CD4-positive, alpha-beta memory T cell (primary cell): ENCODE results near the gene ITGAE. TPM values are rescaled to one million over a fixed set of nuclear protein-coding genes. Genes with fewer than 3 reads are reported as not detected.

Experiments
- CTCF ChIA-PET: fragments of 350-600 bp; sonication (Branson Sonifier 250); formaldehyde crosslinking; loops from one replicate; lab custom pipeline; 2021; ENCODE audit warnings: inconsistent platforms; ENCODE audit not compliant: partially characterized antibody; lab: Charles Lee
- POLR2A ChIA-PET: fragments of 350-600 bp; sonication (Branson Sonifier 250); formaldehyde crosslinking; loops from one replicate; lab custom pipeline; 2021; ENCODE audit not compliant: partially characterized antibody; lab: Charles Lee
- DNase-seq, 5 donors: peaks; one replicate each; pipeline versions ENCODE4 v3.0.0 to v3.0.0-alpha.2; 2020 to 2022; ENCODE audit warnings: mixed read lengths in 1 of 5
- H3K27ac ChIP-seq: one replicate; pipeline ENCODE4 v1.7.0; 2013; ENCODE audit warnings: low read depth, low read length
- H3K27me3 ChIP-seq: 2 replicates; pipeline ENCODE4 v1.7.0; 2013; ENCODE audit warnings: mild to moderate bottlenecking, low read length, moderate library complexity; ENCODE audit not compliant: insufficient read depth
- H3K36me3 ChIP-seq: 2 replicates; pipeline ENCODE4 v1.7.0; 2013; ENCODE audit warnings: mild to moderate bottlenecking, low read length, moderate library complexity; ENCODE audit not compliant: insufficient read depth
- H3K4me1 ChIP-seq: 2 replicates; pipeline ENCODE4 v1.7.0; 2013; ENCODE audit warnings: mild to moderate bottlenecking, low read length, moderate library complexity; ENCODE audit not compliant: insufficient read depth
- H3K4me3 ChIP-seq, 2 donors: one replicate each; pipeline ENCODE4 v1.7.0; 2013; ENCODE audit warnings: low read length in 2 of 2, mild to moderate bottlenecking in 1 of 2
- H3K9me3 ChIP-seq, 2 donors: one replicate each; pipeline ENCODE4 v1.7.0; 2013; ENCODE audit warnings: low read length in 2 of 2, control low read depth in 1 of 2; ENCODE audit not compliant: control insufficient read depth in 1 of 2
- H3K27ac Mint-ChIP-seq, 7 donors: one replicate each; pipeline ENCODE4 v1.8.0; 2020 to 2021; ENCODE audit warnings: mixed read lengths in 7 of 7, mild to moderate bottlenecking in 6 of 7, inconsistent platforms in 3 of 7, moderate library complexity in 3 of 7
- H3K27me3 Mint-ChIP-seq, 2 donors: one replicate each; pipeline ENCODE4 v1.8.0; 2020 to 2021; ENCODE audit warnings: mixed read lengths in 2 of 2
- H3K36me3 Mint-ChIP-seq, 2 donors: one replicate each; pipeline ENCODE4 v1.8.0; 2020 to 2021; ENCODE audit warnings: mixed read lengths in 2 of 2, inconsistent platforms in 1 of 2, mild to moderate bottlenecking in 1 of 2
- H3K4me1 Mint-ChIP-seq, 4 donors: one replicate each; pipeline ENCODE4 v1.8.0; 2020 to 2021; ENCODE audit warnings: mixed read lengths in 4 of 4, mild to moderate bottlenecking in 1 of 4
- H3K4me3 Mint-ChIP-seq, 8 donors: one replicate each; pipeline ENCODE4 v1.8.0; 2020 to 2021; ENCODE audit warnings: mixed read lengths in 8 of 8, mild to moderate bottlenecking in 7 of 8, moderate library complexity in 6 of 8, inconsistent platforms in 3 of 8
- H3K9me3 Mint-ChIP-seq, 8 donors: one replicate each; pipeline ENCODE4 v1.8.0; 2020 to 2021; ENCODE audit warnings: mixed read lengths in 8 of 8, mild to moderate bottlenecking in 5 of 8, inconsistent platforms in 3 of 8, moderate library complexity in 1 of 8
- intact Hi-C: fragments of 100-400 bp; cut with micrococcal nuclease; formaldehyde crosslinking; loops from one replicate; pipeline ENCODE4 v1.15.1; 2023
- polyA plus RNA-seq, 2 donors: library from polyadenylated mRNA; unstranded; fragments of 300-500 nt; fragmentation: Illumina TruSeq; gene quantifications; one replicate each; pipeline ENCODE4 v1.2.3, GENCODE V29; 2021
- total RNA-seq, 2 experiments: library from RNA; stranded (reverse); gene quantifications; one replicate each; pipeline ENCODE4 v1.2.3, GENCODE V29; 2021

The ITGAE gene
- total and polyA plus RNA-seq, 4 experiments from 2014 or later, result 17.2 to 43.6 (median 27.7) TPM

DNA sequence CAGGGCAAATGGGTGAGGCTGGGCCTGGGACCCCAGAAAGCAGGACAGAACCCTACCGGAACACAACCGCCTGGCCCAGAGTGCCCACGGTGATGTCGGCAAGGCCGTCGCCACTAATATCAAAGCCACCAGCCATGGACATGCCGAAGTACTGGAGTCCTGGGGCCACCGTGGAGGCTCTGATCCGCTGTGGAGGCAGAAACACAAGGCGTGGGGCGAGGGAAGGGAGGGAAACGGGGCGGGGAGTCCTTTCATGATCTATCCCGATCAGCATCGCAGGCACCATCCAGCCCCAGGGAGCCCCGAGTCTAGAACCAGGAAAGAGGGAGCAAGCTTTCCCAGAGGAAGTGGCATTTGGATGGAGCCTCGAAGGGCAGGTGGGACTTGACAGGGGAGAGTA lies 50.7 kb downstream of the ITGAE start:
- ChIA-PET POLR2A (interaction anchor here (0.6 to 2.8 kb wide), 4 partner anchors 11 to 272 kb away, joined by 3 to 22 read pairs (median 6); partner anchors contain the start of gene NCBP3), CTCF (interaction anchor here (0.9 to 9.8 kb wide), 4 partner anchors 12 to 93 kb away, joined by 3 to 108 read pairs (median 3); no protein-coding TSS in a partner anchor)
- H3K27me3 ChIP-seq, result no peaks in the 10 kb centered on the region
- intact Hi-C loops, result no loop called here
- peak overlapping the region in 6 of 8 donors; percentile 76 to 87 (median 83) for H3K4me3 Mint-ChIP-seq
- H3K27me3 Mint-ChIP-seq, result no peaks in the 10 kb centered on the region
- H3K4me1 Mint-ChIP-seq, result peaks cover 27 to 52% (median 39%) of the 10 kb centered on the region in 4 donors
- no peak overlapping the region for H3K27ac ChIP-seq
- no peak overlapping the region for H3K4me3 ChIP-seq
- H3K9me3 Mint-ChIP-seq, result no peaks in the 10 kb centered on the region
- H3K4me1 ChIP-seq, result peaks cover 32% of the 10 kb centered on the region
- H3K36me3 ChIP-seq, result no peaks in the 10 kb centered on the region
- DNase-seq, result no peak
- peak overlapping the region; percentile 23 to 95 (median 87) for H3K27ac Mint-ChIP-seq
- H3K36me3 Mint-ChIP-seq, result no peaks in the 10 kb centered on the region
- no peaks in the 10 kb centered on the region for H3K9me3 ChIP-seq

DNA sequence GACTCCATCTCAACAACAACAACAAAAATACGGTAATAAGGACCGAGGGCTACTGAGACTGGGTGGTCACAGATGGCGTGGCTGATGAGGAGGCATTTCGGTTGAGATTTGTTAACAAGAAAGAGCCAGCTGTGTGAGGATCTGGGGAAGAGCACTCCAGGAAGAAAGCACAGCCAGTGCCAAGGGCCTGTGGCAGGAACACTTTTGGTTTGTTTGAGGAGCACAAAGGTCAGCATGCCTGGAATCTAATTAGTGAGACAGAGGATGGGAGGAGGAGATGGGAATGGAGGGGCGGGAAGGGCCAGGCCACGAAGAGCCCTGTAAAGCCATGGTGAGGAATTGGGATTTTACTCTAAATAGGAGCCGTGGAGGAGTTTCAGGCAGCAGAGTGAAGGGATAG lies 52.4 kb downstream of the ITGAE start:
- POLR2A ChIA-PET, result interaction anchor here (1.0 kb wide), 1 partner anchor 8 kb away, joined by 4 read pairs; no protein-coding TSS in a partner anchor
- Histone ChIP-seq H3K36me3 (no peaks in the 10 kb centered on the region), H3K4me1 (peaks cover 30% of the 10 kb centered on the region), H3K9me3 (no peaks in the 10 kb centered on the region), H3K27ac (no peak overlapping the region), H3K27me3 (no peaks in the 10 kb centered on the region), H3K4me3 (no peak overlapping the region)
- Mint-ChIP-seq H3K36me3 (no peaks in the 10 kb centered on the region), H3K9me3 (no peaks in the 10 kb centered on the region), H3K4me3 (peak overlapping the region in 3 of 8 donors; percentile 39 to 72 (median 52)), H3K27me3 (no peaks in the 10 kb centered on the region), H3K4me1 (peaks cover 26 to 44% (median 35%) of the 10 kb centered on the region in 4 donors), H3K27ac (peak overlapping the region in 4 of 7 donors; percentile 30 to 74 (median 62))
- DNase-seq, result no peak
- intact Hi-C loops, result no loop called here
- CTCF ChIA-PET, result interaction anchor here (9.8 kb wide), 1 partner anchor 11 kb away, joined by 108 read pairs; no protein-coding TSS in a partner anchor

DNA sequence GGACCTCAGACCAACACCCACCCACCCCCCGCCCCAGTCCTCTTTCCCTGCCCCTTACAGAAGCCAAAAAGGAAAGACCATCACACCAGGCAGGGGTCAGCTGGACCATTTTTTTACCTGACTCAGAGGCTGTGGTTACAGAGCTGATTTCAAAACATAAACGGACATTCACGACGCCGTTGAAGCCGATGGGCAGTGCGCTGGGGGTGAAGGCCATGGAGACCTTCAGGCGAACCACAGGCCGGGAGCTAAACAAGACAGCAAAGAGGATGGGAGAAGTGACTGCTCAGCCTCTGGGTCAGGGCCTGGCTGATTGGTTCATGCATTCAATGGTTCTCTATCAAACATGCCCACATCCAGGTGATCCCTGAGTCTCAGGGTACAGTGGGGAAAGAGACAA lies 53.2 kb downstream of the ITGAE start:
- no peak for DNase-seq
- Mint-ChIP-seq H3K36me3 (no peaks in the 10 kb centered on the region), H3K9me3 (no peaks in the 10 kb centered on the region), H3K4me3 (no peak overlapping the region), H3K4me1 (peaks cover 22 to 37% (median 29%) of the 10 kb centered on the region in 4 donors), H3K27ac (no peak overlapping the region), H3K27me3 (no peaks in the 10 kb centered on the region)
- H3K27me3 ChIP-seq, result no peaks in the 10 kb centered on the region
- CTCF ChIA-PET, result interaction anchor here (9.8 kb wide), 1 partner anchor 10 kb away, joined by 108 read pairs; no protein-coding TSS in a partner anchor
- intact Hi-C loops, result no loop called here
- no peak overlapping the region for H3K4me3 ChIP-seq
- no peak overlapping the region for H3K27ac ChIP-seq
- peaks cover 30% of the 10 kb centered on the region for H3K4me1 ChIP-seq
- no peaks in the 10 kb centered on the region for H3K36me3 ChIP-seq
- no peaks in the 10 kb centered on the region for H3K9me3 ChIP-seq
- POLR2A ChIA-PET, result no interaction called here

DNA sequence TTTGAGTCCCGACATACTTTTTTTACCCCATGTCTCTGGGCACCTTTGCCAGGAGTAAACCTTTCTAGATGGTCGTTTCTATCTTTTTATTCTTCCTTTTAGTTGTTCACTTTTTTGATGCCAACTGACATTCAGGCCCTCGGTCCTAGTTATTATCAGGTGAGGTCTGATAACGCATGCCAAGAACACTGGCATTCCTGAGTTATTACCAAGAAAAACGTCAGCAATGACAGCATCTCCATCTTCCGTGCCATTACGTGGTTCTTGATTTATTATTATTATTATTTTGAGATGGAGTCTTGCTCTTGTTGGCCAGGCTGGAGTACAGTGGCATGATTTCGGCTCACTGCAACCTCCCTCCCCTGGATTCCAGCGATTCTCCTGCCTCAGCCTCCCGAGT lies 55.9 kb downstream of the ITGAE start:
- H3K9me3 Mint-ChIP-seq, result peaks cover 0 to 3% (median 0%) of the 10 kb centered on the region in 8 donors
- intact Hi-C loops, result no loop called here
- Histone ChIP-seq H3K27ac (no peak overlapping the region), H3K36me3 (no peaks in the 10 kb centered on the region), H3K4me1 (peaks cover 21% of the 10 kb centered on the region), H3K4me3 (no peak overlapping the region), H3K9me3 (no peaks in the 10 kb centered on the region), H3K27me3 (no peaks in the 10 kb centered on the region)
- no peak for DNase-seq
- no peaks in the 10 kb centered on the region for H3K27me3 Mint-ChIP-seq
- ChIA-PET POLR2A (no interaction called here), CTCF (no interaction called here)
- H3K27ac Mint-ChIP-seq, result peak overlapping the region in 1 of 7 donors; percentile 69
- H3K4me1 Mint-ChIP-seq, result peaks cover 14 to 28% (median 21%) of the 10 kb centered on the region in 4 donors
- no peaks in the 10 kb centered on the region for H3K36me3 Mint-ChIP-seq
- no peak overlapping the region for H3K4me3 Mint-ChIP-seq

DNA sequence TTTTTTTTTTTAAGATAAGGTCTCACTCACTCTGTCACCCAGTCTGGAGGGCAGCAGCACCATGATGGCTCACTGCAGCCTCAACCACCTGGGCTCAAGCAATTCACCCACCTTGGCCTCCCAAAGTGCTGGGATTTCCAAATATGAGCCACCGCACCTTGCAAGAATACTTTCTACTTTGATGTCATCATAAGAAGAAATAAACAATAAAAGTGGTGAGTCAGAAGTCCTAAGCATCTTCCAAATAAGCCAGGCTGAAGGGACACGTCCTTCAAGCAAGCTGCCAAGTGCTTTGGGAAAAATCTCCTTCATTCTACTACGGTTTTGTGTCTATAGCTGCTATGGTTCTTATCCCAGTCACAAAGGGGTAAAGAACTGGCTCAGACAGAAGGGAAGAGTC lies 57.0 kb downstream of the ITGAE start:
- ChIA-PET CTCF (no interaction called here), POLR2A (no interaction called here)
- Mint-ChIP-seq H3K4me1 (peaks cover 17 to 31% (median 25%) of the 10 kb centered on the region in 4 donors), H3K36me3 (no peaks in the 10 kb centered on the region), H3K4me3 (no peak overlapping the region), H3K27me3 (no peaks in the 10 kb centered on the region), H3K9me3 (peaks cover 0 to 3% (median 0%) of the 10 kb centered on the region in 8 donors), H3K27ac (no peak overlapping the region)
- H3K4me3 ChIP-seq, result no peak overlapping the region
- DNase-seq, result no peak
- H3K36me3 ChIP-seq, result no peaks in the 10 kb centered on the region
- H3K9me3 ChIP-seq, result no peaks in the 10 kb centered on the region
- H3K27ac ChIP-seq, result no peak overlapping the region
- H3K27me3 ChIP-seq, result no peaks in the 10 kb centered on the region
- peaks cover 28% of the 10 kb centered on the region for H3K4me1 ChIP-seq
- intact Hi-C loops, result no loop called here

DNA sequence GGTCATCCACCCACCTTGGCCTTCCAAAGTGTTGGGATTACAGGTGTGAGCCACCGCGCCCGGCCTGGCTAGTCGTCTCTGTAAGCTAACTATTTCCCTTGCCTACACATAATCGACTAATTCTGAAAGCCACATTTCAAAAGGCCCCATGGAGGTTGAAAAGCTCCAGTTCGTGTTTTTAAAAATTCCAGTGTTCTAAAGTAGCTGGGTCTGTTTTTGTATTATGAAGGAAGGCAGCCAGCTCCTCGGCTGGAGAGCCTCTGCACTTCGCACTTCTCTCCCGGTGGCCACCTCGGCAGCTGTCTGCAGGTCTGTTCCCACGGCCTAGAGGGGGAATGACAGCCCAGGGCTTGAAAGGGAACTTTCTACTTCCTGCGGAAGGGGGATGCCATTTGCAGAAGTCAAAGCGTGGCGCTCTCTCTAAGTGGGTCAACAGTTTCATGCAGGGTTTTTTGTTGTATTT lies 60.3 kb downstream of the ITGAE start:
- ChIA-PET POLR2A (interaction anchor here (0.6 to 5.7 kb wide), 6 partner anchors 8 to 104 kb away, joined by 3 to 41 read pairs (median 13); partner anchors contain the start of gene NCBP3), CTCF (interaction anchor here (0.6 to 9.4 kb wide), 10 partner anchors 10 to 1791 kb away, joined by 3 to 333 read pairs (median 4); partner anchors contain the start of genes NCBP3 and P2RX5)
- Mint-ChIP-seq H3K27ac (peak overlapping the region; percentile 86 to 95 (median 92)), H3K27me3 (no peaks in the 10 kb centered on the region), H3K9me3 (peaks cover 0 to 3% (median 0%) of the 10 kb centered on the region in 8 donors), H3K4me3 (peak overlapping the region in 7 of 8 donors; percentile 63 to 82 (median 71)), H3K36me3 (no peaks in the 10 kb centered on the region), H3K4me1 (peaks cover 21 to 39% (median 30%) of the 10 kb centered on the region in 4 donors)
- H3K4me3 ChIP-seq, result no peak overlapping the region
- intact Hi-C loops, result no loop called here
- no peaks in the 10 kb centered on the region for H3K27me3 ChIP-seq
- H3K36me3 ChIP-seq, result no peaks in the 10 kb centered on the region
- peak; percentile 52 to 70 (median 62) for DNase-seq
- peaks cover 39% of the 10 kb centered on the region for H3K4me1 ChIP-seq
- H3K27ac ChIP-seq, result no peak overlapping the region
- H3K9me3 ChIP-seq, result no peaks in the 10 kb centered on the region

DNA sequence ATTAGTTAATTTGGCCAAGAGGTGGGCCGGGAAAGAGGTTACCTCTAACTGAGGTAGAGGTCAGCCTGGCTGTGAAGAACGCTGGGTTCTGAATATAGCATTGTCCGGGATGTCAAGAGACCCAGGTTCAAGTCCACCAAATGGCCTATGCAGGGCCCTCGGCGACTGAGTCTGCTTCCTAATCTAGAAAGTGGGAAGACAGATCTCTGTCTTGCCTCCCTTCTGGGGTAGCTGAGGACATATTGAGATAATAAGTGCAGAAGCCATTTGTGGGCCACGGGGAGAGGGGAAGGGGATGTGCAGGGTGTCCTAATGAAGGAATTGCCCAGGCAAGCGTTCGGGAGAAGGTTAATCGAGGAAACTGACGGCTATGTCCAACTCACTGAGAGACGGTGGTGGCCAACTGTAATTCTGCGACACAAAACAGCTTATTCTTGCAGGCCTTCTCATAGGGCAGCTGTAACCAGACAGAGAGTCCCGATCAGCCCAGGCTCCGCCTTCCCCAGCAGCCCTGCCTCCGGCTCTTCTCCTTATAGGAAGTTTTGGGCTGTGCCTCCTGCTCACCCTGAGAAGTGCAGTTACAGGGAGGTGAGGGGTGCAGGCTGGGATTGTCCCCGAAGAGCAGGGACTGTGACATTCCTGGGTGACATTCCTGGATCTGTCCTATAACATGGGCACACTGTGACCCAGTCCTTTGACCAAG lies 61.4 kb downstream of the ITGAE start:
- Mint-ChIP-seq H3K27me3 (no peaks in the 10 kb centered on the region), H3K9me3 (peaks cover 0 to 3% (median 0%) of the 10 kb centered on the region in 8 donors), H3K4me3 (peak overlapping the region in 4 of 8 donors; percentile 50 to 78 (median 70)), H3K27ac (peak overlapping the region; percentile 54 to 92 (median 75)), H3K4me1 (peaks cover 21 to 39% (median 30%) of the 10 kb centered on the region in 4 donors), H3K36me3 (no peaks in the 10 kb centered on the region)
- no peak for DNase-seq
- ChIA-PET CTCF (interaction anchor here (0.6 to 9.4 kb wide), 17 partner anchors 11 to 264 kb away, joined by 3 to 333 read pairs (median 6); partner anchors contain the start of gene NCBP3), POLR2A (interaction anchor here (0.8 to 5.7 kb wide), 6 partner anchors 11 to 105 kb away, joined by 3 to 41 read pairs (median 14); partner anchors contain the start of genes HASPIN, NCBP3 and P2RX5)
- Histone ChIP-seq H3K4me3 (no peak overlapping the region), H3K27me3 (no peaks in the 10 kb centered on the region), H3K4me1 (peaks cover 39% of the 10 kb centered on the region), H3K9me3 (no peaks in the 10 kb centered on the region), H3K36me3 (no peaks in the 10 kb centered on the region), H3K27ac (no peak overlapping the region)
- intact Hi-C loops, result loop anchor here (10.0 kb wide), 1 partner anchor 265 kb away; no protein-coding TSS in a partner anchor
